NCI-H345 treated with DMSO at 0.1 percent for 48 hours (cell line): Measurements from ENCODE around the gene PTH1R.
"Not testable (repeated sequence)": the region's sequence is repeated elsewhere in the genome, so short reads cannot be mapped to it uniquely, and the experiment has no call there.

Experiments
- DNase-seq: peaks from one replicate; lab custom pipeline; 2025; ENCODE audit not compliant: unreplicated experiment; lab: John Stamatoyannopoulos, UW

PTH1R gene

GRCh38 chr3:46909535-46910161 lies 32.1 kb downstream of the PTH1R start:
- peak; percentile 48 for DNase-seq

DNA sequence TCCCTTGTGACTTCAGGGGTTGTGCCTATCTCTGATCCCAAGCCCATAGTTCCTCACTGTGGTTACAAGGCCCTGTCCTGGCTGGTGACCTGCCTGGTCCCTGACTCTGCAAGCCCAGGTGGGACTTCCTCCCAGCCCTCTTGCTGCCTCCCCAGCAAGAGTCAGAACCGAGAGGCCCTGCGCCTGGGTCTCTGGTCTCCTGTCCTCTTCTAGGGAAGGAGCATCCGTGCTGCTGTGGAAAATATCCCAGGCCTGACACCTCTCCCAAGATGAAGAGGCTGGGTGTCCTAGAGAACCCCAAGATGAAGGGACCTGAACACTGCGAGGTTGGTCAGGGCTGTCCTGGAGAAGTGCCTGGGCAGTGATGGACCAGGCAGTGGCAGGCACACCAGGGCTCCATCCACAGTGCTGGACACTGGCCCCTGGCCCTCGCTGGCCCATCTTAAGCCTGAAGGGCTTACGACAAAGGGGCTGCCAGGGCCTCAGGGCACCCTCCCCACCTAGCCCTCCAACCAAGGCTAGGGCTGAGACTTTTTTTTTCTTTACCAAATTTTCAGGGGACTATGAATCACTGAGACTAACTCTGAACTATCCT lies 32.7 kb downstream of the PTH1R start:
- DNase-seq = no peak

GRCh38 chr3:46910914-46911313 lies 33.4 kb downstream of the PTH1R start:
- not testable (repeated sequence) for DNase-seq

DNA sequence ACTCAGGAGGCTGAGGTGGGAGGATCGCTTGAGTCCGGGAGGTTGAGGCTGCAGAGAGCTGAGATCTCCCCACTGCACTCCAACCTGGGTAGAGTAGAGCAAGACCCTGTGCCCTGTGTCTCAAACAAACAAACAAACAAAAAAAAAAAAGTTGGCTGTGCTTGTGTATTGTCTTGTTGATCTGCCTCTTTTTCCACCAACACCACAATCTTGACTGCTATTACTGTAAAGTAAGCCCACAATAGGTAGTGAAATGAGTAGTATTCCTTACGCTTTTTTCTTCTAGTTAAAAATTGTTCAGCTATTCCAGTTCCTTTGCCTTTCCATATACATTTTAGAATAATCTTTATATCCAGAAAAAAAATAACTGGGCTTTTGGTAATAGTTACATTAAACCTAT lies 35.5 kb downstream of the PTH1R start:
- no peak for DNase-seq

DNA sequence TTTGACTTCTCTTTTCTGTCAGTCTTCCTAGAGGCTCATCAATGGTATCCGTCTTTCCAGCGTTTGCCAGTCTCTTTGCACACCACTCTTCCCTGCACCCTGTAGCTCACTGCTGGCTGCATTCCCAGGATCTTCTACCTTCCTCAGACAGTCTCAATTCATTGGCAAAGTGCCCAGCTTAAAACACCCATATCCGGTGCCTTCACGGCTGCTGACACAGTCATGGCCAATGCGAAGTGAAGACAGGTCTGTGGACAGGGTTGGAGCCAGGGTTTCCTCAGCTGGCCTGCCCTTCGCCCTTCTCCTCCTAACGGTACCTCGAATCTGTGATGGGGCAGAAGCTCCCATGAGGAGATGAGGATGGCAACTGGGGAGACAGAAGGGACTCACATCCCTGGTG lies 36.1 kb downstream of the PTH1R start:
- DNase-seq = peak; percentile 76

DNA sequence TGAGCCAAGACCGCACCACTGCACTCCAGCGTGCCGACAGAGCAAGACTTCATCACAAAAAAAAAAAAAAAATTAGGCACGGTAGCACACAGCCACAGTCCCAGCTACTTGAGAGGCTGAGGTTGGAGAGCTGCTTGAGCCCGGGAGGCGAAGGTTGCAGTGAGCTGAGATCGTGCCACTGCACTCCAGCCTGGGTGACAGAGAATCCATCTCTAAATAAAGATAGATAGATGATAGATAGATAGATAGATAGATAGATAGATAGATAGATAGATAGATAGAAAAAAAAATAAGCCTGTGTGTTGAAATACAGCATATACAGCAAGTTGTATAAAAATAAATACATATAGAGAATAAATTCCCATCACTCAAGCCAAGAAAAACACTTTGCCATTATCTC lies 37.3 kb downstream of the PTH1R start:
- DNase-seq = no peak

DNA sequence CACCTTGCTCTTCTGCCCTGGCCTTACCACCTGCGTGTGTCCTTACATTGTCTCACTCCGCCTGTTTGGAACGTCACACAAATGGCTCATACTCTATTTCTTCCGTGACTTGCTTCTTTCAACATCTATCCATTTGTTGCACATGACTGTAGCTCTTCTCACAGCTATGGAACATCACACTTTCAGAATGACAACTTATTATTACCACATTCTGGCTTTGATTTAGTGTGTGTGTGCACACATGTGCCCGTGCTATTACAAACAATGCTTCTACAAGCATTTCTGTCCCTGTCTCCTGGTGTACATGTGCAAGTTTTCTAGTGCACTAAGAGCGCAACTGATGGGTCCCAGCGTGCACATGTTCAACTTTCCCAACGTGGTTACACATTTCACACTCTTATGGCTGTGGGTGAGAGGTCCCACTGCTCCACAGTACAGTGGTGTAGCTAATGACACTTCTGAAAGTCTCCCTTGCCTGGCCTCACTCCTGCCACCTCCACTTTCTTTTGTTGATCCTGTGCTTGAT lies 37.8 kb downstream of the PTH1R start:
- DNase-seq = no peak

DNA sequence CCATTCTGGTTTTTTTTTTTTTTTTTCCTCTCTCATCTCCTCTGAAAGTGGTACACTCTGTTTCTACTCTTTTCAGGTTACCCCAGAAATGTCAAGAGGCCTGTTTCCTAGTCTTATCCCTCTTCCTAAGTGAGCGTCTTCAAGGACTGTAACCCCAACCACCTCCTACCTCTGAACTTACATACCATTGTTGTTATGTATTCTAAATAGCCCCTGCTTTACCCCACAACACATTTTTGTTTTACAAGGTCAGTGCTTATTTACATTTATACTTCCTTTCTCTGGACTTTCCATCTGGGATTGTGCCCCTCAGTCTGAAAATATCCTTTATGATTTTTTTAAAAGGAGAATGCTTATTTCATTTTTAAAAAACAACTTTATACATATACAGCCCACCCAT lies 38.8 kb downstream of the PTH1R start:
- no peak for DNase-seq

- DNase-seq = no peak
Measured at GRCh38 chr3:46916799-46917198, 39.3 kb downstream of the PTH1R start.

- no peak for DNase-seq
Measured at GRCh38 chr3:46917257-46917656, 39.7 kb downstream of the PTH1R start.

- no peak for DNase-seq
Measured at GRCh38 chr3:46918202-46918601, 40.7 kb downstream of the PTH1R start.

- no peak for DNase-seq
Measured at GRCh38 chr3:46918634-46919033, 41.1 kb downstream of the PTH1R start.

- no peak for DNase-seq
Measured at GRCh38 chr3:46921041-46921440, 43.5 kb downstream of the PTH1R start.

- no peak for DNase-seq
Measured at GRCh38 chr3:46921871-46922271, 44.4 kb downstream of the PTH1R start.

GRCh38 chr3:46922426-46922825 lies 44.9 kb downstream of the PTH1R start:
- no peak for DNase-seq

GRCh38 chr3:46922871-46923558 lies 45.5 kb downstream of the PTH1R start:
- DNase-seq = no peak

DNA sequence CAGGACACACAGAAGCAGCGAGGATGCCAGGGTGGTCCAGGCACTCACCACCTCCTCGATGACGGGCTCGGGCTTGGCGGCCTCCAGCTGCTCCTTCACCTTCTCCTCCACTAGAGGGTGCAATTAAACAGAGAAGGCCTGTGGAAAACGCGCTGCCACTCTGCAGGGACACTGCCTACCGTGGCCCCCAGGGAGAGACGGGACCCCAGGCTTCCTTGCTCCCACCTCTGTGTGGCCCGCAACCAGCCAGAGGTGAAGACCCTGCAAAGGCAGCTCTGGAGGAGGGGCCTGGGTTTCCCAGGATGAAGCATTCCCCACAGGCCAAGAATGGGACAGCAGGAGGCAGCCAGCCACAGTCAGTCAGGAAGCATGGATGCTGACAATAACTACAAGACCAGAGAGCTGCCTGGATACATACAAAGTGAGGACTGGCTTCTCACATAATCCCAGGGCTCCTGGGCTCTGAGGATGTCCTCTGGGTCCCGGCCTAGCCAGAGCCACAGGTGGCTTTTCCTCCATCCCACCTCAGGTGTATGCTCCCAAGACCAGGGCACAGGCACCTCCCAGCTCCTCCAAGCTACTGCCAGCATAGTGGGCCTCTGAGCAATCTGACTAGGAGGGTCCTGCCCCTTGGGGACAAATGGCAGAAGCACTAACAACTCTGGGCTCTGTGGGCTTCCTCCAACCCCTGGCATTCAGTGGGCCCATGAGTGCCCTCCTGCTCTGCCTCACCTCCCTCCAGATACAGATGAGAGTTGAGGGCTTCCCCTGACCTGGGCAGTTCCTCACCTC lies 46.2 kb downstream of the PTH1R start:
- no peak for DNase-seq

DNA sequence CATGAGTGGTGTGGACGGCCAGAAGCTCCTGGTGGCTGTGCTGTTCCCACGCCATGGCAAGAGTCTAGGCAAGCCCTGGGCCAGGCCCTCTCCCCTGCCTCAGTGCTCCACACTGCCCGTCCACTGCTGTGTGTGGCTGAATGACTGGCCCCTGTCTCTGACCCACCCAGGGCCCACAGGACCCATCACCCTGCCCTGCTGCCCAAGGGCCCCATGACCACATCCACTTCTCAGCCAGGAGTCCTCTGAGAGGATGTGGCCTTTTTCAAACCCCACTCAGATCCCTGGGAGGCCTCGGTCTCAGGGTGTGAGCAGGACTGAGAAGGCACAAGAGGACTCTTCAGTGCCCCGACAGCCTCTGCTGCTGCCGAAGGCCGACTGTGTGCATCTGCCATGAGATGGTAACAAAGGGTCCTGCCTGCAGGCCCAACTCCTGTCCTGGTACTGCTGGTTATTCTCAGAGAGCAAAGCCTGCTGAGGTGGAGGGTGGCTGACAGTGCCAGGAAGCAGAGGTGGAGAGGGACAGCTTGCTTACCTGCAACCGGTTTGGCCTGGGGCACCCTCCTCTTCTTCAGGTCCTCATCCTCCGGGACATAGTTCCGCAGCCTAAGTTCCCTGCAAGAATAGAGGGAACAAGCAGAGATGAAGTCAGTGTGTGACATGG lies 47.5 kb downstream of the PTH1R start:
- no peak for DNase-seq

DNA sequence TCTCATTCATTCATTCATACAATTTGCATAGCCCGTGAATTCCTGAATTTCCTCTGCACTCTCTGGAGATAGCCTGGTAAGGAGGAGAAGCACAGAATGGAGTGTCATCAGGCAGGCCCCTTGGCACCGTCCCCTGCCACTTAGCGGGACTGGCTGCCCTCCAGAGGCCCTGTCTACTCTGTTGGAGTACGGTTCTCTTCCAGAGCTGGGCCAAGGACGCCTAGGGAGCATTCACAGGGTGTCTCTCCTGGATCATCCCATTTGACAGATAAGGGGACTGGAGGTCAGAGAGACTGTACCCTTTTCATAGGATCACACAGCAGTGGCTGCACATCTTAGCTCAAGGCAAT lies 48.0 kb downstream of the PTH1R start:
- no peak for DNase-seq

DNA sequence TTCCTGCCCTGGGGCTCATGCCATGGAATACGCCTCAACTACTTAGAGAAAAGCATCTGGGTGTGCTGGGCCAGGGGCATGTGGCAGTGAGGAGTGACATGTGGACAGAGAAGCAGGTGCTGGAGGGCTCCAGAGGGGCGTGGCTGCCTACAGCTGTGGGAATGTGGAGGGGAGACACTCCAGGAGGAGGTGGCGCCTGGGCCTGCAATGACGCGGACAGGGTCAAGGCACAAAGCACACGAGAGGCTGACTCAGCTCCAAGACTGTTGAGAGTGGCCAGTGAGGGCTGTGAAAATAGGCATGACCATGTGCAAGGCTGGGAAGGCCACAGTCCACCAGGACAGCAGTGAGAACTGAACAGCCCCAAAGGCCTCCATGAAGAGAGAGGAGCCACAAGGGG lies 48.5 kb downstream of the PTH1R start:
- no peak for DNase-seq

GRCh38 chr3:46926447-46926846 lies 48.9 kb downstream of the PTH1R start:
- DNase-seq = no peak
